HL-60 (cell line): ENCODE data around the gene PHRF1.

Source experiments
- GABPA ChIP-seq: IDR thresholded peaks from 2 replicates; pipeline ENCODE4 v1.6.1; 2012; ENCODE audit warnings: low read depth
- POLR2AphosphoS5 ChIP-seq: IDR thresholded peaks from 2 replicates; pipeline ENCODE4 v1.6.1; 2012; ENCODE audit warnings: low read depth
- SPI1 ChIP-seq: IDR thresholded peaks from 2 replicates; pipeline ENCODE4 v1.6.1; 2012; ENCODE audit warnings: low read depth, mild to moderate bottlenecking, borderline replicate concordance
- TF ChIP-seq, protein P1 (sequence below): IDR thresholded peaks from one replicate; pipeline ENCODE4 v1.5.1; 2011; ENCODE audit warnings: low read length, control low read depth, inconsistent platforms; ENCODE audit not compliant: insufficient read depth
- TF ChIP-seq, protein P2 (sequence below): IDR thresholded peaks from 2 replicates; pipeline ENCODE4 v1.6.1; 2012; ENCODE audit warnings: low read depth; ENCODE audit not compliant: insufficient replicate concordance

DNA sequence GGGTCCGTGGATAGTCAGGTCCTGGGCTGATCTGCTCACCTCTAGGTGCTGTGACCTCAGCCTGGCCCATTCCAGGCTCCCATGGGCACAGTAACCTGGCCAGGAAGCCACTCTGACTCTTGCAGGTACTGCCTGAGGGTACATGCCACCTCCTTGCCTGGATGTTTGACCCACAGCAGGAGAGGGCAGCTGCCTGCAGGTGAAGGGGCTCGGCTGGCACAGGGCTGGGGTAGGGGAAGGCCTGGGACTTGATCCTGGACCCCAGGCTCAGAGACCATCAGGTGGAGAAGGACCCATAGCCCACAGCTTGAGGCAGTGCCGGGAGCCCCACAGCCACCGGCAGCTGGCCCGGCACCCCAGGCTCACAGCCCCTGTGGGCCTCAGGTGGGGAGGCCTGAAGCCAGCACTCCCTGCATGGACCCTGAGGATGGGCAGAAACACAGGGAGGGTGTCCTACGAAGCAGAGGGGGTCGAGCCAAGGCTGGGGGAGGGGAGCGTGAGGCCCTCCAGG, 36.2 kb upstream of the PHRF1 start:
- TF ChIP-seq, protein P1, sequence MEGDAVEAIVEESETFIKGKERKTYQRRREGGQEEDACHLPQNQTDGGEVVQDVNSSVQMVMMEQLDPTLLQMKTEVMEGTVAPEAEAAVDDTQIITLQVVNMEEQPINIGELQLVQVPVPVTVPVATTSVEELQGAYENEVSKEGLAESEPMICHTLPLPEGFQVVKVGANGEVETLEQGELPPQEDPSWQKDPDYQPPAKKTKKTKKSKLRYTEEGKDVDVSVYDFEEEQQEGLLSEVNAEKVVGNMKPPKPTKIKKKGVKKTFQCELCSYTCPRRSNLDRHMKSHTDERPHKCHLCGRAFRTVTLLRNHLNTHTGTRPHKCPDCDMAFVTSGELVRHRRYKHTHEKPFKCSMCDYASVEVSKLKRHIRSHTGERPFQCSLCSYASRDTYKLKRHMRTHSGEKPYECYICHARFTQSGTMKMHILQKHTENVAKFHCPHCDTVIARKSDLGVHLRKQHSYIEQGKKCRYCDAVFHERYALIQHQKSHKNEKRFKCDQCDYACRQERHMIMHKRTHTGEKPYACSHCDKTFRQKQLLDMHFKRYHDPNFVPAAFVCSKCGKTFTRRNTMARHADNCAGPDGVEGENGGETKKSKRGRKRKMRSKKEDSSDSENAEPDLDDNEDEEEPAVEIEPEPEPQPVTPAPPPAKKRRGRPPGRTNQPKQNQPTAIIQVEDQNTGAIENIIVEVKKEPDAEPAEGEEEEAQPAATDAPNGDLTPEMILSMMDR, result no peak
- TF ChIP-seq POLR2AphosphoS5, result no peak
- TF ChIP-seq, protein P2, sequence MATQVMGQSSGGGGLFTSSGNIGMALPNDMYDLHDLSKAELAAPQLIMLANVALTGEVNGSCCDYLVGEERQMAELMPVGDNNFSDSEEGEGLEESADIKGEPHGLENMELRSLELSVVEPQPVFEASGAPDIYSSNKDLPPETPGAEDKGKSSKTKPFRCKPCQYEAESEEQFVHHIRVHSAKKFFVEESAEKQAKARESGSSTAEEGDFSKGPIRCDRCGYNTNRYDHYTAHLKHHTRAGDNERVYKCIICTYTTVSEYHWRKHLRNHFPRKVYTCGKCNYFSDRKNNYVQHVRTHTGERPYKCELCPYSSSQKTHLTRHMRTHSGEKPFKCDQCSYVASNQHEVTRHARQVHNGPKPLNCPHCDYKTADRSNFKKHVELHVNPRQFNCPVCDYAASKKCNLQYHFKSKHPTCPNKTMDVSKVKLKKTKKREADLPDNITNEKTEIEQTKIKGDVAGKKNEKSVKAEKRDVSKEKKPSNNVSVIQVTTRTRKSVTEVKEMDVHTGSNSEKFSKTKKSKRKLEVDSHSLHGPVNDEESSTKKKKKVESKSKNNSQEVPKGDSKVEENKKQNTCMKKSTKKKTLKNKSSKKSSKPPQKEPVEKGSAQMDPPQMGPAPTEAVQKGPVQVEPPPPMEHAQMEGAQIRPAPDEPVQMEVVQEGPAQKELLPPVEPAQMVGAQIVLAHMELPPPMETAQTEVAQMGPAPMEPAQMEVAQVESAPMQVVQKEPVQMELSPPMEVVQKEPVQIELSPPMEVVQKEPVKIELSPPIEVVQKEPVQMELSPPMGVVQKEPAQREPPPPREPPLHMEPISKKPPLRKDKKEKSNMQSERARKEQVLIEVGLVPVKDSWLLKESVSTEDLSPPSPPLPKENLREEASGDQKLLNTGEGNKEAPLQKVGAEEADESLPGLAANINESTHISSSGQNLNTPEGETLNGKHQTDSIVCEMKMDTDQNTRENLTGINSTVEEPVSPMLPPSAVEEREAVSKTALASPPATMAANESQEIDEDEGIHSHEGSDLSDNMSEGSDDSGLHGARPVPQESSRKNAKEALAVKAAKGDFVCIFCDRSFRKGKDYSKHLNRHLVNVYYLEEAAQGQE, result no peak
- no peak for TF ChIP-seq GABPA
- no peak for TF ChIP-seq SPI1
